Mucosa of rectum (tissue), 2 donors: ENCODE measurements around the gene LHX1.

ENCODE experiments used
- H3K27ac ChIP-seq, 2 donors: one replicate each; pipeline ENCODE4 v1.7.0; 2013; ENCODE audit warnings: inconsistent platforms in 2 of 2, low read depth in 2 of 2, low read length in 2 of 2
- H3K27me3 ChIP-seq, 2 donors: one replicate each; pipeline ENCODE4 v1.7.0; 2013; ENCODE audit warnings: low read length in 2 of 2; ENCODE audit not compliant: control insufficient read depth in 2 of 2, insufficient read depth in 2 of 2
- H3K36me3 ChIP-seq, 2 donors: one replicate each; pipeline ENCODE4 v1.7.0; 2013; ENCODE audit warnings: low read length in 2 of 2; ENCODE audit not compliant: control insufficient read depth in 2 of 2, insufficient read depth in 2 of 2
- H3K4me1 ChIP-seq, 2 donors: one replicate each; pipeline ENCODE4 v1.7.0; 2013; ENCODE audit warnings: low read length in 2 of 2, mild to moderate bottlenecking in 1 of 2; ENCODE audit not compliant: control insufficient read depth in 2 of 2, insufficient read depth in 2 of 2
- H3K4me3 ChIP-seq, 2 donors: one replicate each; pipeline ENCODE4 v1.7.0; 2013; ENCODE audit warnings: low read length in 2 of 2
- H3K9ac ChIP-seq, 2 donors: one replicate each; pipeline ENCODE4 v1.7.0; 2013; ENCODE audit warnings: low read length in 2 of 2, low read depth in 1 of 2, mild to moderate bottlenecking in 1 of 2
- H3K9me3 ChIP-seq, 2 donors: one replicate each; pipeline ENCODE4 v1.7.0; 2013; ENCODE audit warnings: low read length in 2 of 2; ENCODE audit not compliant: control insufficient read depth in 2 of 2
- donor health status: healthy.
- donor health status: Normal muscosa, but diverticular disease.

The LHX1 gene

GRCh38 chr17:36989173-36989572, 51.9 kb downstream of the LHX1 start:
- Histone ChIP-seq H3K9ac (no peak overlapping the region), H3K27ac (no peak overlapping the region), H3K4me1 (no peaks in the 10 kb centered on the region), H3K27me3 (no peaks in the 10 kb centered on the region), H3K4me3 (no peak overlapping the region), H3K9me3 (no peaks in the 10 kb centered on the region), H3K36me3 (peaks cover 35 to 50% of the 10 kb centered on the region in 2 donors)

DNA sequence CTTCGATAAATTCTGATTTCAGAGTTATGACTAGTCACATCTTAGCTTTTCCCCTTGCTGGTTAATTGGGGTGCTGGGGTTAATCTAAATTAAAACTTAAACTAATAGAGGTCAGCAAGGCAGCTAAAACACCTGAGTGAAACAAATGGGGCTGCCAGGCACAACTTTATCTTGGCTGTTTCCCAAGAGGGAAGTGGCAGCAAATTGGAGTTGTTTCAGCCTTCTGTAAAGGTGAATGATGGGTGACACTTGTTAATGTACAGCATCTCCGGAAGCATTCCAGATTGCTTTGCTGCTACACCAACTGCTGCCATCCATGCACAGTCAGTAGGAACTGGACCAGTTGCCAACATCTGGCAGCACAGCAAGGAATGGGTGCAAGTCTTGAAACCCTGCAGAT, 55.4 kb downstream of the LHX1 start:
- Histone ChIP-seq H3K9ac (no peak overlapping the region), H3K4me1 (no peaks in the 10 kb centered on the region)

DNA sequence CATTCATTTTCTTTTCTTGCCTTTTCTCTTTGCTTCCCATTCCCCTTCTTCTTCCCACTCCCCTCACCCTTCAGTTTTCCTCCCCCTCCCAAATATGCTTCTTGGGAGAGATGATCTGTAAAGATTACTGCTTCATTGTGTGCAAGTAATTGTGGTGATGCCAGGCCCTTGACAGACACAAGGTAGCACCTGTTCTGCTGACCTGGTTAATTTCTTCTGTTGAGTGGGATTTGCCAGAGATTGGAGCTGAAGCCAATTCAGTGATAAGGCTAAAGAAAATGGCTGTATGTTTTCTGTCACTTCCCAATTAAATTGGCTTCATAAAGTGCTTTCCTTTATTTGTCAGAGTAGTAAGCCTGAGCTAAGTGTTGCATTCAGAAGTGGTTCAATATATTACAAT, 56.0 kb downstream of the LHX1 start:
- no peak overlapping the region for H3K27ac ChIP-seq
- no peaks in the 10 kb centered on the region for H3K9me3 ChIP-seq
- H3K4me3 ChIP-seq: no peak overlapping the region
- H3K36me3 ChIP-seq: peaks cover 47 to 60% of the 10 kb centered on the region in 2 donors
- no peak overlapping the region for H3K9ac ChIP-seq
- H3K4me1 ChIP-seq: no peaks in the 10 kb centered on the region
- H3K27me3 ChIP-seq: no peaks in the 10 kb centered on the region

More for the DNA sequence above, 55.4 kb downstream of the LHX1 start:
- Histone ChIP-seq H3K27ac (no peak overlapping the region), H3K36me3 (peaks cover 48 to 55% of the 10 kb centered on the region in 2 donors), H3K27me3 (no peaks in the 10 kb centered on the region), H3K9me3 (no peaks in the 10 kb centered on the region), H3K4me3 (no peak overlapping the region)
